ENCODE data around the gene GCNT1. TPM values are rescaled to one million over a fixed set of nuclear protein-coding genes. Genes with fewer than 3 reads are reported as not detected.

Gene GCNT1
- total RNA-seq, 4 donors from 2014 or later = 3.7 to 12.1 (median 6.0) TPM

DNA sequence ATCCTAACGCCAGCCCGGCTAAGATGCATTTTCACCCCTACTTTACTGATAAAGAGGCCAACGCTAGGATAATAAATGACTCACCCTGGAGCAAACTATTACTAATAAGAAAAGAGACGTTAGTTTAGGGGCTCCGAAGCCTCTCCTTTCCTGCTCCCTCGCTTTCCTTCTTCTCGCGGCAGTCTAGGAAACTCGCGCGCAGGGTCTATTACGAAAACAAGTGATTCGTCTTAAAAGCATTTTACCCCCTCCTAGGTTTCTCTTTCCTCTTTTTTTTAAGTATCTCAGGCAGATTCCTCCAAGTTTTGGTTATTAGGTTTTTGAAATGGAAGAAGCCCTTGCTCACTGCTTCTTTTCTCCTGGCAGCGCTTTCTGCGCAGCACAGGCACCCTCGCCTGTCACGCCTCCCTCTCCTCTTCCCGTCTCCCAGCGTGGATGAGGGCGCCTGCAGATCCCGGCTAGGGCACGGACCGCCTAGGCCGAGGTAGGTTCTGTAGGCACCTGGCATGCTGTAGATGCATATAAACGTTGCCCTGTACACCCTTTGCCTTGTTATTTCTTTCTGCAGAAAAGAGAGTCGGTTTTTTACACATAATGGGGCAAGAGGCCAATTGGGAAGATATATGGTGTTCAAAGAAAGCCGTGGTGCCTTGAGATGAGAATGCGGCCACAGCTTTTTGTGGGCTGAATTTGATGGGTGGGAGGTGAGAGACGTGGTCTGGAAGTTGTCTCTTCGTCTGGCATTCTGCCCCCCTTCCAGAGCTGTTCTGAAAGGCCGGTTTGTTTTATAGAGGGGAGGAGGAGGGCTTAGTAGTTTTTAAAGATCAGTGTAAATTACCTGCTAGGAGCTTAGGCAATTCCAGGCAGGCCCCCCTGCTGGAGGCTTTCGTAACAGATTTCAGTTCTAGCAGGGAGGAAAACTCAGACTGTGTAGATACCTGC is 983 bp downstream of the GCNT1 start:
- no peak for TF ChIP-seq POLR2A (IDR thresholded peaks at IDR 0.05)
- TF ChIP-seq, protein P1, sequence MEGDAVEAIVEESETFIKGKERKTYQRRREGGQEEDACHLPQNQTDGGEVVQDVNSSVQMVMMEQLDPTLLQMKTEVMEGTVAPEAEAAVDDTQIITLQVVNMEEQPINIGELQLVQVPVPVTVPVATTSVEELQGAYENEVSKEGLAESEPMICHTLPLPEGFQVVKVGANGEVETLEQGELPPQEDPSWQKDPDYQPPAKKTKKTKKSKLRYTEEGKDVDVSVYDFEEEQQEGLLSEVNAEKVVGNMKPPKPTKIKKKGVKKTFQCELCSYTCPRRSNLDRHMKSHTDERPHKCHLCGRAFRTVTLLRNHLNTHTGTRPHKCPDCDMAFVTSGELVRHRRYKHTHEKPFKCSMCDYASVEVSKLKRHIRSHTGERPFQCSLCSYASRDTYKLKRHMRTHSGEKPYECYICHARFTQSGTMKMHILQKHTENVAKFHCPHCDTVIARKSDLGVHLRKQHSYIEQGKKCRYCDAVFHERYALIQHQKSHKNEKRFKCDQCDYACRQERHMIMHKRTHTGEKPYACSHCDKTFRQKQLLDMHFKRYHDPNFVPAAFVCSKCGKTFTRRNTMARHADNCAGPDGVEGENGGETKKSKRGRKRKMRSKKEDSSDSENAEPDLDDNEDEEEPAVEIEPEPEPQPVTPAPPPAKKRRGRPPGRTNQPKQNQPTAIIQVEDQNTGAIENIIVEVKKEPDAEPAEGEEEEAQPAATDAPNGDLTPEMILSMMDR (IDR thresholded peaks at IDR 0.05) = no peak
- intact Hi-C loops (cut with DNase I; ENCODE audit: low total_unique reads) = no loop called here
- DNase-seq (ENCODE audit: low spot score in 2 of 2) = peak in 1 of 2 donors; percentile 88
- peak overlapping the region; percentile 41 for H3K4me3 ChIP-seq (ENCODE audit: low read depth, poor library complexity, severe bottlenecking)
- 7% methylated on average over 32 of the region's 32 CpGs for WGBS, 2 donors

DNA sequence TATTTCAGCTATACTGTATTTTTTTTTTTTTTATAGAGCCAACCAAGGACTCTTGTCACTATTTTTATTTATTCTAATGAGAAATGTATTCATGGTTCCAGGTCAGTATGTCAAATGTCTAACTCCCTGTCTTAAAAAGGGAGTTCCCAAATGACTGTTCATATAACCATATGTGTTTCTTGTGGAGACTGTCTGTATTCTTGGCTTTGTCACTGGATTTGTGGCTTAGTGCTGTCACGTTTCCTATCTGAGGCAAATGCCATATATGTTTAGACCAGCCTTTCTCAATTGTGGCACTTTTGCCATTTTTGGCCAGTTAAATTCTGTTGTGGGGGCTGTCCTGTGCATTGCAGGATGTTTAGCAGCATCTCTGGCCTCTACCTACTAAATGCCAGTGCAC is 3.1 kb downstream of the GCNT1 start:
- no peak overlapping the region for H3K4me3 ChIP-seq (ENCODE audit: low read depth, poor library complexity, severe bottlenecking)
- no peak for TF ChIP-seq POLR2A (IDR thresholded peaks at IDR 0.05)
- TF ChIP-seq, protein P1 (IDR thresholded peaks at IDR 0.05) = no peak
- DNase-seq (ENCODE audit: low spot score in 2 of 2) = no peak
- WGBS, 2 donors = 47 to 68% methylated on average over 1 of the region's 1 CpG
- intact Hi-C loops (cut with DNase I; ENCODE audit: low total_unique reads) = no loop called here

DNA sequence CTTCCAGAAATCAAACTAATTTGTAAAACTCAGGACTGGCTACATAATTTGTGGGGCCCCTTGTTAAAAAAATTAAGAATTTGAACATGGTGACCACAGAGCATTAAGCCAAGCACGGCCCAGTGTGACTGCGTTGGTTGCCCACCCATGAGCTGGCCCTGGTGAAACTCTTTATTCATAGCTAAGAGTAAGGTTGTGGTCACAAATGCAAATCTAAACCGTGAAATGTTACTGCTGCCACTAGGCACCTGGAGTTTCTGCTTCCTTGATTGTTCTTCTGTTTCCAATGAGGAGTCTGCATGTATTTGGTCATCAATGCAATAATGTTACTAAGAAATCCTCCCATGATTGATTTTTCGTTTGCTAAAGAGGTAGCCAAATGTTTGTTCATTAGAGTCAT is 4.2 kb downstream of the GCNT1 start:
- H3K4me3 ChIP-seq (ENCODE audit: low read depth, poor library complexity, severe bottlenecking) = no peak overlapping the region
- TF ChIP-seq POLR2A (IDR thresholded peaks at IDR 0.05) = no peak
- TF ChIP-seq, protein P1 (IDR thresholded peaks at IDR 0.05) = no peak
- DNase-seq (ENCODE audit: low spot score in 2 of 2) = no peak
- intact Hi-C loops (cut with DNase I; ENCODE audit: low total_unique reads) = no loop called here
- 93 to 94% methylated on average over 4 of the region's 4 CpGs for WGBS, 2 donors

DNA sequence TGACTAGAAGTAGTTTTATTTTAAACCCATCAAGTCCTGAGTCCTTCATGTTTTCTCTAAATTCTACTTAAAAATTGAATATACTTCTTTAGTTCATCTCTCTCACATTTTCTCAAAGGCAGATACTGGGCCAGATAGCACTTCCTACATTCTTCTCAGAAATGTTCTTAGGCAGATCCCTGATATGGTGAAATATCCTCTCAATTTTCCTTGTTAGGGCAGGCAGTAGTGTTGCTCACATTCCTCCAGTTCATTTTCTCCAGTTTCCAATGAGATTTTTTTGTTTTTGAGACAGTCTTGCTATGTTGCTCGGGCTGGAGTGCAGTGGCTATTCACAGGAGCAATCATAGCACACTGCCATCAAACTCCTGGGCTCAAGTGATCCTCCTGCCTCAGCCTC is 5.7 kb downstream of the GCNT1 start:
- H3K4me3 ChIP-seq (ENCODE audit: low read depth, poor library complexity, severe bottlenecking) = no peak overlapping the region
- DNase-seq (ENCODE audit: low spot score in 2 of 2) = no peak
- no peak for TF ChIP-seq POLR2A (IDR thresholded peaks at IDR 0.05)
- TF ChIP-seq, protein P1 (IDR thresholded peaks at IDR 0.05) = no peak
- WGBS, 2 donors = 85 to 93% methylated on average over 1 of the region's 1 CpG
- intact Hi-C loops (cut with DNase I; ENCODE audit: low total_unique reads) = no loop called here

DNA sequence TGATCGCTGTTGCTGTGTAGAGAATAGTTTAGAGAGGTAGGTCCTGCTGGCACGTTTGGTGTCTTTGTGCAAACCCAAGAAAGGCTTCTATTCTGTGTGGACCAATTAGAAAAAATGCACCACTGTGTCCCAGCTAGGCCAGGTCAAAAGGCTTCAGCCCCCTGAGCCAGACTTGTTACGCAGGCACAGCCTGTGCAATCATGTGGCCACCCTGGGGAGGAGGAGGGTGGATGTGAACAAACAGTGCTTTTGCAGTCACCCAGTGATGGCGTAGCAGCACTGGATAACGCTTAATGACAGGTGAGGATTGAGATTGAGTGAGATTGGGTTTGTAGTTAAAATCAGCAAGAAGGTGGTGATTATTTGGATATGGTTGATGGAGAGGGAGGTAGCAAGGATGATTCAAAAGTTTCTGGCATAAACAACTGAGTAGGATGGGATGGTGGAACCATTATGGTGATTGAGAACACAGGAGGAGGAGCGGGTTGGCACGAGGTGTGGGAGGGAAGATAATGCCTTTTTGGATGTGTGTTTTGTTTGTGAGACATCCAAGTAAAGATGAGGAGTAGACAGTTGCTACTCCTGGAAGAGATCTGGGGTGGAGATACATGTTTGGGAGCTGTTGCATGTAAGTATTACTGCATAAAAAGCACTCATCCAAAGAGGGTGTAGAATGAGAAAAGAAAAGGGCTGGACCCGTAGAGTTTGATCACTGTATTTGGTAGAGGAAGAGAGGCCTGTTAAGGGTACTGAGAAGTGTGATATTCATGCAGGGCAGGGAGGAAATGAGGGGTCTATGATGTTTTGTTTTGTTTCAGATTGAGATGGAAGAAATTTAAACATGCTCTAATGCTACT is 6.7 kb downstream of the GCNT1 start:
- WGBS, 2 donors = 81 to 83% methylated on average over 8 of the region's 8 CpGs
- no peak for DNase-seq (ENCODE audit: low spot score in 2 of 2)
- intact Hi-C loops (cut with DNase I; ENCODE audit: low total_unique reads) = no loop called here
- TF ChIP-seq, protein P1 (IDR thresholded peaks at IDR 0.05) = no peak
- TF ChIP-seq POLR2A (IDR thresholded peaks at IDR 0.05) = no peak
- H3K4me3 ChIP-seq (ENCODE audit: low read depth, poor library complexity, severe bottlenecking) = no peak overlapping the region

All from lower leg skin (tissue), 4 donors.